Thyroid gland (tissue), 4 donors: ENCODE measurements around the gene DAAM2.

Experiments
- POLR2A ChIP-seq, 2 donors: fragments of 450-650 bp; IDR thresholded peaks; one replicate each; pipeline ENCODE4 v1.6.1; 2017; ENCODE audit warnings: antibody characterized with exemption in 2 of 2, mild to moderate bottlenecking in 2 of 2, moderate library complexity in 1 of 2
- TF ChIP-seq, protein P1 (sequence below), 6 experiments: fragments of 200-600 bp in 3 of 6; fragments of 450-650 bp in 3 of 6; sonication (generic) in 3 of 6; IDR thresholded peaks; one replicate each; pipeline ENCODE4 v1.5.1; 2016 to 2019; ENCODE audit warnings: antibody characterized with exemption in 6 of 6, mild to moderate bottlenecking in 2 of 6, inconsistent platforms in 1 of 6, moderate library complexity in 1 of 6

DNA sequence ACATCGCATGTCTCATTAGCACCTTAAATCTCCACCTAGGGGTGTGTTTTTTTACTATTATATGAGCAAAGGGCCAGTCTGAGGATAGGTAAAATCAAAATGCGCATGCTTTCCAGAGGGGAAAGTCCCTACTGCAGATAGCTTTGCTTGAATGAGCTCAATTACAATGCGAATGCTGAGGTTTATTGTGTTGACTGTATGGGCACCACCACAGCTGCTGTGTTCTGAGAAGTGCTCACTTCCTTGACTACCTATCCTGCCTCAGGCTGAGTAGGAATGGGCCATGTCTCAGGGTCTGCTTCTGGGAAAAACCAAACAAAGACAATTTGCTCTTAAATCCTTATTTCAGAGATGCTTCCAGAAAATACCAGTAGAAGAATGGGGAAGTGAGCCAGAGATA lies 105.5 kb downstream of the DAAM2 start:
- TF ChIP-seq POLR2A (IDR thresholded peaks at IDR 0.05): no peak
- TF ChIP-seq, protein P1, sequence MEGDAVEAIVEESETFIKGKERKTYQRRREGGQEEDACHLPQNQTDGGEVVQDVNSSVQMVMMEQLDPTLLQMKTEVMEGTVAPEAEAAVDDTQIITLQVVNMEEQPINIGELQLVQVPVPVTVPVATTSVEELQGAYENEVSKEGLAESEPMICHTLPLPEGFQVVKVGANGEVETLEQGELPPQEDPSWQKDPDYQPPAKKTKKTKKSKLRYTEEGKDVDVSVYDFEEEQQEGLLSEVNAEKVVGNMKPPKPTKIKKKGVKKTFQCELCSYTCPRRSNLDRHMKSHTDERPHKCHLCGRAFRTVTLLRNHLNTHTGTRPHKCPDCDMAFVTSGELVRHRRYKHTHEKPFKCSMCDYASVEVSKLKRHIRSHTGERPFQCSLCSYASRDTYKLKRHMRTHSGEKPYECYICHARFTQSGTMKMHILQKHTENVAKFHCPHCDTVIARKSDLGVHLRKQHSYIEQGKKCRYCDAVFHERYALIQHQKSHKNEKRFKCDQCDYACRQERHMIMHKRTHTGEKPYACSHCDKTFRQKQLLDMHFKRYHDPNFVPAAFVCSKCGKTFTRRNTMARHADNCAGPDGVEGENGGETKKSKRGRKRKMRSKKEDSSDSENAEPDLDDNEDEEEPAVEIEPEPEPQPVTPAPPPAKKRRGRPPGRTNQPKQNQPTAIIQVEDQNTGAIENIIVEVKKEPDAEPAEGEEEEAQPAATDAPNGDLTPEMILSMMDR (IDR thresholded peaks at IDR 0.05): no peak
